ENCODE results near the gene GNAS. TPM values are rescaled to one million over a fixed set of nuclear protein-coding genes. Genes with fewer than 3 reads are reported as not detected.

GNAS gene
- polyA plus RNA-seq, 4 donors: 1,952 to 2,271 (median 2,027) TPM

Other genes with a start within 250 kb of the GNAS start
- gene STX16, start 201.4 kb upstream of the GNAS start, polyA plus RNA-seq (ENCODE audit: insufficient read length in 4 of 4): 10 to 100 TPM; 49.7 to 66.0 (median 54.6) TPM
- 10 to 100 TPM; 37.8 to 47.8 (median 41.9) TPM for gene NPEPL1, start 159.9 kb upstream of the GNAS start, polyA plus RNA-seq (ENCODE audit: insufficient read length in 4 of 4)
- 1 to 10 TPM in 2 of 4 donors, under 1 TPM in 2; 0.63 to 1.3 (median 1.00) TPM for gene GNAS-AS1, start 1.8 kb upstream of the GNAS start, polyA plus RNA-seq (ENCODE audit: insufficient read length in 4 of 4)
- gene NELFCD, start 128.5 kb downstream of the GNAS start, polyA plus RNA-seq (ENCODE audit: insufficient read length in 4 of 4): 100 to 1,000 TPM; 118 to 138 (median 125) TPM
- gene CTSZ, start 154.5 kb downstream of the GNAS start, polyA plus RNA-seq (ENCODE audit: insufficient read length in 4 of 4): 10 to 100 TPM; 77.1 to 88.5 (median 78.7) TPM
- gene TUBB1, start 166.7 kb downstream of the GNAS start, polyA plus RNA-seq (ENCODE audit: insufficient read length in 4 of 4): 1 to 10 TPM; 1.8 to 5.4 (median 2.5) TPM
- gene ATP5F1E, start 179.6 kb downstream of the GNAS start, polyA plus RNA-seq (ENCODE audit: insufficient read length in 4 of 4): 100 to 1,000 TPM; 180 to 207 (median 201) TPM
- gene PRELID3B, start 190.1 kb downstream of the GNAS start, polyA plus RNA-seq (ENCODE audit: insufficient read length in 4 of 4): 10 to 100 TPM; 66.6 to 86.1 (median 73.9) TPM